A673 (cell line): ENCODE measurements around the gene NELL1. TPM values are rescaled to one million over a fixed set of nuclear protein-coding genes. Genes with fewer than 3 reads are reported as not detected.

Experiments
- BruUV-seq: library from RNA; stranded (reverse); fragments of 400-500 nt; replicated peaks from 2 replicates; lab custom pipeline; 2021; lab: Mats Ljungman, UMichigan
- CTCF ChIA-PET: fragments of 300-600 bp; sonication (Branson Sonifier 250); formaldehyde crosslinking; loops from one replicate; lab custom pipeline; 2022; ENCODE audit warnings: antibody characterized with exemption; lab: Charles Lee
- POLR2A ChIA-PET: fragments of 300-600 bp; sonication (Branson Sonifier 250); formaldehyde crosslinking; loops from one replicate; lab custom pipeline; 2022; ENCODE audit warnings: antibody characterized with exemption; ENCODE audit not compliant: low non-redundant PET; lab: Charles Lee
- DNase-seq: peaks from one replicate; pipeline ENCODE4 v3.0.0-alpha.2; 2015; ENCODE audit warnings: low spot score
- H3K27ac ChIP-seq: fragments of 200-600 bp; sonication (generic); 2 replicates; pipeline ENCODE4 v1.5.1; 2016; ENCODE audit warnings: mixed run types, low read depth, mild to moderate bottlenecking, mixed read lengths, antibody characterized with exemption, low read length; ENCODE audit not compliant: poor library complexity, severe bottlenecking
- H3K27me3 ChIP-seq: fragments of 200-600 bp; sonication (generic); replicated peaks from 2 replicates; pipeline ENCODE4 v1.6.1; 2017; ENCODE audit warnings: mixed run types, low read depth, mild to moderate bottlenecking, mixed read lengths, antibody characterized with exemption, low read length; ENCODE audit not compliant: insufficient read depth, poor library complexity
- H3K36me3 ChIP-seq: fragments of 200-600 bp; sonication (generic); 2 replicates; pipeline ENCODE4 v1.6.1; 2016; ENCODE audit warnings: mixed run types, mild to moderate bottlenecking, mixed read lengths, antibody characterized with exemption, low read length; ENCODE audit not compliant: insufficient read depth, poor library complexity, severe bottlenecking
- H3K4me1 ChIP-seq: fragments of 200-600 bp; sonication (generic); 2 replicates; pipeline ENCODE4 v1.6.1; 2017; ENCODE audit warnings: mixed run types, mild to moderate bottlenecking, mixed read lengths, antibody characterized with exemption, low read length; ENCODE audit not compliant: insufficient read depth, poor library complexity, severe bottlenecking
- H3K4me3 ChIP-seq: fragments of 200-600 bp; sonication (generic); 2 replicates; pipeline ENCODE4 v1.5.1; 2016; ENCODE audit warnings: low read depth, mixed run types, mild to moderate bottlenecking, mixed read lengths, low read length; ENCODE audit not compliant: poor library complexity, severe bottlenecking
- H3K9me3 ChIP-seq: fragments of 200-600 bp; sonication (generic); 2 replicates; pipeline ENCODE4 v1.6.1; 2016; ENCODE audit warnings: mixed run types, low read depth, mild to moderate bottlenecking, mixed read lengths, antibody characterized with exemption, low read length; ENCODE audit not compliant: poor library complexity, severe bottlenecking
- CTCF ChIP-seq: fragments of 300-800, 200-600 bp; sonication (generic); conservative IDR thresholded peaks from 2 replicates; pipeline ENCODE4 v1.5.1; 2017; ENCODE audit warnings: low read depth, mild to moderate bottlenecking, antibody characterized with exemption, low read length, moderate library complexity, mixed read lengths
- EZH2 ChIP-seq: fragments of 200-600 bp; sonication (generic); IDR thresholded peaks from 2 replicates; pipeline ENCODE4 v1.6.1; 2017; ENCODE audit warnings: borderline replicate concordance, low read depth, mild to moderate bottlenecking, mixed read lengths, antibody characterized with exemption, low read length; ENCODE audit not compliant: poor library complexity, severe bottlenecking
- intact Hi-C: fragments of 100-400 bp; cut with micrococcal nuclease; formaldehyde crosslinking; loops from one replicate; pipeline ENCODE4 v1.10.0; 2022; ENCODE audit not compliant: unreplicated experiment
- total RNA-seq: library from RNA; stranded (reverse); gene quantifications from 2 replicates; pipeline ENCODE4 v1.2.3, GENCODE V29; 2021

Gene NELL1
- total RNA-seq, 1 experiment from 2014 or later, result 0.32 TPM

- CTCF ChIA-PET, result no interaction called here
- H3K27me3 ChIP-seq, result no peaks in the 10 kb centered on the region
- no peak overlapping the region for H3K27ac ChIP-seq
- H3K4me1 ChIP-seq, result no peaks in the 10 kb centered on the region
- H3K9me3 ChIP-seq, result no peaks in the 10 kb centered on the region
- intact Hi-C loops, result no loop called here
- no peaks in the 10 kb centered on the region for H3K36me3 ChIP-seq
- no peak overlapping the region for H3K4me3 ChIP-seq
- no peak for DNase-seq
- POLR2A ChIA-PET, result no interaction called here
- TF ChIP-seq CTCF (no peak), EZH2 (no peak)
- no TSS peak for BruUV-seq
These were observed 795.3 kb downstream of the NELL1 start for GRCh38 chr11:21464601-21465193.

DNA sequence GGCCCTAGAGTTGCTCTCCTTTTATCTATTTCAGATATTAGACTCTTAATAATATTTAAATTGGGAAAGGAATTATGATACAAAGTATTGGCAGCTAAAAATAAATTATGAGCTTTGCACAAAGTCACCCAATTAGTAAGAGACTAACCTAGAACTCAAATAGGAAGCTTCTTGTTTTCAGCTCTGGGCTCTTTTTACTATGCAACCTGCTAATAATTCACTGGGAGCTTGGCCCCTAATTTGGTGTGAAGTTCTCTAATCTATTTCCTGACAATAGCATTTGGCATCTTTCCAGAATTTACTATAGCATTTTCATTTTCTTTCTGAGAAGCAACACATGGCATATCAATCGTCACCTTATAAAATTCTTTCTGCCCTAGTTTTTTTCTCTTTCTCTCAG lies 795.8 kb downstream of the NELL1 start:
- CTCF ChIA-PET, result no interaction called here
- Histone ChIP-seq H3K27me3 (no peaks in the 10 kb centered on the region), H3K9me3 (no peaks in the 10 kb centered on the region), H3K36me3 (no peaks in the 10 kb centered on the region), H3K27ac (no peak overlapping the region), H3K4me1 (no peaks in the 10 kb centered on the region), H3K4me3 (no peak overlapping the region)
- intact Hi-C loops, result no loop called here
- no TSS peak for BruUV-seq
- POLR2A ChIA-PET, result no interaction called here
- DNase-seq, result no peak
- TF ChIP-seq EZH2, result no peak
- no peak for TF ChIP-seq CTCF

DNA sequence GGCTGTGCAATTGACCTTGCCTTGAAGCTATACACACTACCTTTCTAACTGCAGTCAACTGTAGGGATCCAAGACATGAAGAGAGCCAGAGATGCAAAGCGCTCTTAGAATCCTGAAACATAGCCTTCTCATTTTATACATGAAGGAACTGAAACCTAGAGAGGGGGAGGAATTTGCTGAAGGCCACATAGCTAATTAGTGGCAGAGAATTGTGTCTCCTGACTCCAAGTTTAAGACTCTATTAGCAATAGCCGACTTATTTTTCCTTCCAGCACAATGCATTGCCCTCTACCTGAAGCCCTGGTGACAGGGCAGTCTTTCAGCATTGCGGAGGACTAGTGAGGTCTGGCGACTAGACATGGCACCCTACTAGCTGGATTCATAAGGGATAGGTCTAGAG lies 796.5 kb downstream of the NELL1 start:
- H3K36me3 ChIP-seq, result no peaks in the 10 kb centered on the region
- no peaks in the 10 kb centered on the region for H3K27me3 ChIP-seq
- H3K4me1 ChIP-seq, result no peaks in the 10 kb centered on the region
- TF ChIP-seq EZH2 (no peak), CTCF (no peak)
- no TSS peak for BruUV-seq
- H3K4me3 ChIP-seq, result no peak overlapping the region
- H3K9me3 ChIP-seq, result no peaks in the 10 kb centered on the region
- POLR2A ChIA-PET, result no interaction called here
- DNase-seq, result no peak
- CTCF ChIA-PET, result no interaction called here
- intact Hi-C loops, result no loop called here
- H3K27ac ChIP-seq, result no peak overlapping the region
